ENCODE measurements around the gene YY1AP1.
"Not testable (repeated sequence)": the region's sequence is repeated elsewhere in the genome, so short reads cannot be mapped to it uniquely, and the experiment has no call there.

Gene YY1AP1

DNA sequence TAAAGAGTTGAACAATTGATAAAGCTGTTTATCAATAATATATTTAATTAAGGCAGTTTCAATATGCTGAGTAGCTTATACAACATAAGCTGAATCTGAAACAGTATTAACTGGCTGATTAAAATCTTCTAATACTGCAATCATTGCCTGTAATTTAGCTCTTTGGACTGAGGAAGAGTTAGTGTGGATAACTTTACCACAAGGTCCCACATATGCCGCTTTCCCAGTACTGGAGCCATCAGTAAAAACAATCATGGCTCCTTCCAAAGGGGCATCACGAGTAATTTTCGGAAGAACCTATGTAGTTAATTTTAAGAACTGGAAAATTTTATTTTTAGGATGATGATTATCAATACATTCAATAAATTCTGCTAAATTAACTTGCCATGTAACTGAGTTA lies 7.0 kb upstream of the YY1AP1 start:
- no peak for DNase-seq (ENCODE audit: low read depth)

DNA sequence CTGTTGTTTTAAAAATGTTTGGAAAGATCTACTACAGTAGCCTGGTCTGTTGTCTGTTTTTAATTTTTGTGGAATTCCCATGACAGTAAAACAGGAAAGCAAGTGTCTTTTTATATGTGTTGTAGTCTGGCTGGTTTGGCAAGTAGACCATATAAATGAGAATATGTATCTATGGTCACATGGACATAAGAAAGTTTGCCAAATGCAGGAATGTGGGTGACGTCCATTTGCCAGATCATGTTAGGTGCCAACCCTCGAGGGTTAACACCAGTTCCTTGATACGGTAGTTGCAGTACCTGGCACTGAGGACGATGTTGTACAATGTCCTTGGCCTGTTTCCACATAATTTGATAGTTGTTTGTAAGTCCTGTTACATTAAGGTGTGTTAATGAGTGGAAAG lies 6.5 kb upstream of the YY1AP1 start:
- no peak for DNase-seq (ENCODE audit: low read depth)

DNA sequence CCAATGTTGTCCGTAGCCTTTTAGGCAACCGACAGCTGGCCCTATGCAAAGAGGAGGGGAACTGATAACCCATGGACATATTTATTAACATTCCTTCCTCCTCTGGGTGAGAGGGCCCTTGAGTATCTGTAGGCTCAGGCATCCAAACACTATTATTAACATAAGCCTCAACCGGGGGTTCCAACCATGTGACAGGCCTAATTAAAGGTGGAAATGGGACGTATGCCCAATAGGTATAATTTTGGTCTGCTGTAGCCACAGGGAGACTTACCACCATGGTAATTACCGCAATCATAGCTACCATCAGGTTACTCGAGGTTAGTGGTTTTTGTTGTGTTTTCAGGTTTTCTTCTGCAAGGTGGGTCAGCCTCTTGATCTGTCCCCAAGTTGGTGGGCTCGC lies 5.6 kb upstream of the YY1AP1 start:
- no peak for DNase-seq (ENCODE audit: low read depth)

DNA sequence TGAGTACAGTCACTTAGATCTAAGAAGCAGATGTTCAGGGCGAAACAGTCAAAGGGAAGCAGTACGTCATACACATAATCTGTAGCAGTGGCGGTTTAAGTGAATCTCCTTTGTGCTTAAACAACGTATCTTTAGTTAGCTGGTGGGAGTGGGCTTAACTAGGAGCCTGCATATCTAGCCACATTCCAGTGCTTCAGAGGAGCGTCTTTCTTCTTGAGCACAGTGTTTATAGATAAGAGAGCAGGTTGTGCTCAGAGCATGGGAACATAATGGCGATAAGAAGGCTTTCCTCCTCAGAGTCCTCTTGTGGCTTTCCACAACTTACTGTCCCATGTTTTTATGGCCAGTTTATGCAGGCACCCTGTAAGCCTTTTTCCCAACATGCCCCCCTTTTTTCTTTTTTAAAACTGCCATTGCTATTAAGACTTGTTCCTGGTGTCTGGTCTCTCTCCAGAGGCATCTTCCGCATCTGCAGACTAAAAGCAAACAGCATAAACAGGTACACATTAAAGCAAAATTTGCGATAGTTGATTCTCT lies 3.5 kb upstream of the YY1AP1 start:
- DNase-seq (ENCODE audit: low read depth) = no peak

DNA sequence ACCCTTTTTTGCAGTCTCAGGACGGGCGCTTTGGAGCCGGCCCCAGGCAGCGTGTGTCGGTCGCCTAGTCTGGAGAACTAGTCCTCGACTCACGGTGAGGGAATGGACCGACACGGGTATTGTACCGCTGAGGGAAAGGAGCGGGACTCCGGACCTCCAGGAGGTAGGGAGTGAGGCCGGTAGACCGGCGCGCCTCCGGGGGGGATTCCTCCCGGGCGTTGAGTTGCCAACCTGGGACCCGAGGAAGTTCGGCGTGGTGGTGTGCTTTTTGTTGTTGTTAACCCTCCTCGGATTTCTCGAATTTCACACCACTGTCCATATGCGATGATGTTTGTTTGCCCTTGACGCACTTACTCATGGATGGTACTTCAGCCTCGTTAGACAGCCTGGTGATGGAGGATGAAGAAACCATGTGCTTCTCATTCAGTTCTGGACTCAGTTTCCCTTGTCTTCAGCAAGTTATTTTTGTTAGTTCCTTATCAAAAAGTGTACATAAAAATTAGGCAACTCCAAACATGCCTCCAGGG lies 570 bp upstream of the YY1AP1 start, which contains the start of gene DAP3:
Gene DAP3, plus strand, starts transcription at position 11 of the 527 bp plus-strand sequence. CDS start 20,689 bp downstream, outside the sequence.
- DNase-seq (ENCODE audit: low read depth) = not testable (repeated sequence)

DNA sequence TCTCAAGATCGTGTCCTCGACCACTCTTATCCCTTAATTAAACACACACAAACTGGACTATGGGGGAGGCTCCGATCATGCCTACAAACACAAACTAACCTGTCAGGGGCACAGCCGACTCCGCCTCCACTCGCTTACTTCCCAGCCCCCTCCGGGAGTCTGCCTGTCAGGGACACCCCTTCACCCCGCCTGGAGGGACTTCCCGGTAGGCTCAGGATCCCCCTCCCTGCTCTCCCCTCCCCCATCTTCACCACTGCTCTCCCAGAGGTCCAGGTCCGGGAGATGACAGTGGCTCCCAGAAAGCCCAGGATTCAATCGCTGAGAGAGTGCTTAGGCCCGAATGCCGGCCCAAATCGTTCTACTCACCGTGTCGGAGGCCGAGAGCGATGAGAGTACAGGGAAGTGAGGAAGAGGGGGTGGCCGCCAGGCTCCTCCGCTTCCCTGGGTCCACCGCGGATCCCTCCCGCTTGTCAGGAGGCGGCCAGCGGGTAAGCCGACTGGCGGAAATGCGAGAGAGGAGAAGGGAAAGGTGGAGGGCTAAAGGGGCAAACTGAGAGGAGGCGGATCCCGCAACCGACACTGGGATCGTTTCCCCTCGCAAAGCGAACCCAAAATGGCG lies 760 bp downstream of the YY1AP1 start:
- DNase-seq (ENCODE audit: low read depth) = not testable (repeated sequence)

DNA sequence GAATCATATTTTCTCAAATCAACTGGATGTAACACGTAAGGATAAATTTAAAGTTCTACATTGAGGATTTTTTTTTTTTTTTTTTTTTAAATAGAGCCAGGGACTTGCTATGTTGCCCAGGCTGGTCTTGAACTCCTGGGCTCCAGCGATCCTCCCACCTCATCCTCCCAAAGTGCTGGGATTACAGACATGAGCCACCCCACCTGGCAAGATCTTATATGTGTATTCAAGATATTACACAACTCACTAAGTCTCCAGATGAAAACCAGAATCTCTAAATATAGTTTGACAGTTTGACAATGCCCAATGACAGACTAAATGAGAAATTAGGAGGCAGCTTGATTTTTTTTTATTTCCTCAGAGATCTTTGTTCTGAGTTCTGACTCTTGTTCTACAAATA lies 6.8 kb downstream of the YY1AP1 start:
- no peak for DNase-seq (ENCODE audit: low read depth)

DNA sequence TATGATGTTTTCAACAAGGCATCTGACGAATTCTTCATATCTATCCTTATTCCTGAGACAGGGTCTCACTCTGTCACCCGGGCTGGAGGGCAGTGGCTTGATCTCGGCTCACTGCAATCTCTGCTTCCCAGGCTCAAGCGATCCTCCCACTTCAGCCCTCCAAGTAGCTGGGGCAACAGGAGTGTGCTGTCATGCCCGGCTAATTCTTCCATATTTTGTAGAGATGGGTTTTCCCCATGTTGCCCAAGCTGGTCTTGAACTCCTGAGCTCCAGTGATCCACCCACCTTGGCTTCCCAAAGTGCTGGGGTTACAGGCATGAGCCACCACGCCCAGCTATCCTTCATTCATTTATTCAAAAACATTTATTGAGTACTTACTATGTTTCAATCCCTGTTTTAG lies 8.0 kb downstream of the YY1AP1 start:
- DNase-seq (ENCODE audit: low read depth) = no peak

DNA sequence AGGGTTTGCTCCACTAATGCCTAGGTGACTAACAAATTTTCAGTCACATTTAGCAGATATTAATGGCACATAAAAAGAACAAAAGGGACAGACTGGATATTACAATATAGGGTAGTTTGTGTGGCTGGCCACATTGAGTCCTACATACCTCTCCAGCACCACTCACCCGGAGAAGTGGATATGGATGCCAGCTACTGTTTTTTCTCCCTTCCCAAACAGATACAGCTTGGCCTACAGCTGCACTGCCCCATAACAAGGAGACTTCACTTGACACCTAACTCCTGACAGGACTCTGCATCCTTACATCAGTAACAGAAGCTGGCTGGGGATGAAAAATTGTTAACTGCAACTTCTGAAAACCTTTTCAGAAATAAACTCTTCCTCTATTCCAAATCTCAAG lies 9.6 kb downstream of the YY1AP1 start:
- not testable (repeated sequence) for DNase-seq (ENCODE audit: low read depth)

DNA sequence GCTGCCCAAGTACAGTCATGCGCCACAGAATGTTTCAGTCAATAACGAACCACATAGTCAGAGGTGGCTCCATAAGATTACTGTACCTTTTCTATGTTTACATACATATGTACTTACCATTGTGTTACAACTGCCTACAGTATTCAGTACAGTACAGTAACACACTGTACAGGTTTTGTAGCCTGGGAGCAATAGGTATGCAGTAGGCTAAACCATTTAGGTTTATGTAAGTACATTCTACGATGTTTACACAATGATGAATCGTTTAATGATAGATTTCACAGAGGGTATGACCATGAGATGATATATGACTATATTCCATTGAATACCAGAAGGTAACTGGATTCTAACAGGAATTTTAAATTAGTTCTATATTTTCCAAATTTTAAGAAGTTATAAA lies 10.5 kb downstream of the YY1AP1 start:
- no peak for DNase-seq (ENCODE audit: low read depth)

DNA sequence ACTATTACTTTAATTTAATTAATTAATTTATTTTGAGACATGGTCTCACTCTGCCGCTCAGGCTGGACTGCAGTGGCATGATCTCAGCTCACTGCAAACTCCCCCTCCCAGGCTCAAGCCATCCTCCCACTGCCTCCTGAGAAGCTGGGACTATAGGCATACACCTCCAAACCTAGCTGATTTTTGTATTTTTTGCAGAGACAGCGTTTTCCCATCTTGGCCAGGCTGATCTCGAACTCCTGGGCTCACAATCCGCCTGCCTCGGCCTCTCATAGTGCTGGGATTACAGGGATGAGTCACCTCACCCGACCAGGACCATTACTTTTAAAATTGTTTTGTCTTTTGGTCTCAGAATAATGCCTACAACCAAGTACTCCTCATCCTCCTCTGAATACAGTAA lies 15.6 kb downstream of the YY1AP1 start:
- no peak for DNase-seq (ENCODE audit: low read depth)

DNA sequence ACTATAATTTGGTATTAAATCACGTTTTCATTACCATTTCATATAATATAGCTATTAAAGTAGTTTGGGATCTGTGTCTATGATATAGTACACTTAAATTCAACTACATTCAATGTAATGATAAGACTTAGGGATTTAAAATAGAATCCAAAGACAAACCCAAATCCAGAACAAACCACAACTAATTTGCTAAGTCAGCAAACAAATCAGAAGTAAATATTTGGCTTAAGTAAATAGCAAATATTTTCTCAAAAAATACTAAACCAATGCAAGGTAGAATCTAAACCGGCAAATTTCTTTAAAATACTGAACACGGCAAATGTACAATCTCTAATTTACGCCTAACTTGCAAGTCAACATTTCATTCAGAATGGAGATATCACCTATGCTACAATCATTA lies 16.8 kb downstream of the YY1AP1 start:
- no peak for DNase-seq (ENCODE audit: low read depth)

DNA sequence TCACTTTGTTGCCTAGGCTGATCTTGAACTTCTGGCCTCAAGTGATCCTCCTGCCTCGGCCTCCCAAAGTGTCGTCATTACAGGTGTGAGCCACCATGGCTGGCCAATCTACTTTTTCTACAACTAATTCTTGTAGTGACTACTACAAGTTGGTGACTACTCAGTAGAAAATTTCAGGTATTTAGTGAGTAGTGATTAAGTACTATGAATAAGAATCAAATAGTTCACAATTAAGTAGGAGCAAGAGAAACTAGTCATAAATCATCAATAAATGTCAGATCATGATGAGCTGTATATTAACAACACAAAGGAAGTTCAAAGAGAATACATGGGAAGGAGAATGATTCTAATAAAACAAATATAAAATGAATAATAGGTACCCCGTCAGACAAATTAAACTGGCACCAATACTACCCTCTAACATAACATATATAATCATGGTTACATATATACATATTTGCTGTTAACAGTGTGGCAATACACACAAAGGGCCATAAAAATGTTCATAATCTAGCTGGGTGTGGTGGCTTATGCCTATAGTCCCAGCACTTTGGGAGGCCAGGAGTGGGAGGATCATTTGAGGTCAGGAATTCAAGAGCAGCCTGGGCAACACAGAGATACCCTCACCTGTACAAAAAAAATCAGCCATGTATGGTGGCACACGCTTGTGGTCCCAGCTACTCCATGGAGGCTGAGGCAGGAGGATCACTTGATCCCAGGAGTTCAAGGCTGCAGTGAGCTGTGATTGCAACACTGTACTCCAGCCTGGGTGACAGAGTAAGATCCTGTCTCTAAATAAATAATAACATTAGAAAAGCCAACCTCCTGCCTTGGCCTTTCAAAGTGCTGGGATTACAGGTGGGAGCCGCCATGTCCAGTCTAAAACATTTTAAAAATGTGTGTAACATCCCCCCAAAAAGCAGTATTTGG lies 19.1 kb downstream of the YY1AP1 start:
- no peak for DNase-seq (ENCODE audit: low read depth)

DNA sequence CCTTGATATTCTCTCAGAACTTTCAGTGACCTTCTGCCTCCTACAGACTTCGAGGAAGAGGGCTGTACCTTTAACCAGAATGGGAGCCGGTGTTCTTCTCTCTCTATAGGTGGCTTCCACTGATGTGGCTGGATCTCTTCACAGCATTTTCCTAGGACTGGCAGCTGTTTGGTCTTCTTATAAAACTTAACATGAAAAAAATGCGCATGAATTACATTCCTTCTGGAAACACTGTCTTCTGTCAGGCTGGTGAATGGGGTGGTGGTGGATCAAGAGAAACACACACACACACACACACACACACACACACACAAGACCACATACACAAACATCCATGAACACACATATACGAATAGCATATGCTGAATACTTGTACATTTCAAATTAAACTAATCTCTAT lies 27.3 kb downstream of the YY1AP1 start:
- DNase-seq (ENCODE audit: low read depth) = not testable (repeated sequence)

DNA sequence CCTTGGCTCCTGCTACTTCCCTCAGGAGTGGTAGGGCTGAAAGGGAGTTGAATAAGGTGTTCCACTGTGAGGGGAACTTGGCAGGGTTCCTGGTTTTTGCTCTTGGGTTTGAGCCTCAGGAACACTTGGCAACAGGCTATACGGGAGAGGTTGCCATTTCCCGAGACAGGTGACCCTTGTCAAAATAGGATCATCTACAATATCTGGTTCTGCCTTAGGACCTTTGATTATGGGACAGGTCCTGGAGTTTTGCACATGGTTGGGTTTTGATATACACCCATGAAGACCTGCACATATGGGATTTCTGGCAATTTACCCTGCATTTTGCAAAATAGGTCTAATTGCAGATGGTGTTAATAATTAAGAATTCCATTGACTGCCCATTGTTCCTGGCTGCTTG lies 31.1 kb downstream of the YY1AP1 start:
- DNase-seq (ENCODE audit: low read depth) = no peak

DNA sequence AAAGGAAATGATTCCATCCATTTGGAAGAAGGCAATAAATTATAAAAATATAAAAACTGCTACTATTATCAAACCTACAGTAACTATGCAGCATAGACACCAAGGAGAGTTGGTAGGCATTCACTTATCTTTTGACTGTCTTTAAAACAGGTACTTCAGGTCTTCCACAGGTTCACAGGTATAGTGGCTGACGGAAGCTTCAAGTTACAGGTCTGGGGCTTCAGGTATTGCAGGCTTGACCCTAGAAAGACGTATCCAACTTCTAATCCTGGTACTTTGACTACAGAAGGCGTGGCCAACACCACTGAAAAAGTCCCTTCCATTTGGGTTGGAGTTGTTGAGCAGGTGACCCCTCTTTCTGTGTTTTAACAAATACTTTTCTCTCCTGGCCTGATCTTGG lies 35.6 kb downstream of the YY1AP1 start:
- DNase-seq (ENCODE audit: low read depth) = no peak

DNA sequence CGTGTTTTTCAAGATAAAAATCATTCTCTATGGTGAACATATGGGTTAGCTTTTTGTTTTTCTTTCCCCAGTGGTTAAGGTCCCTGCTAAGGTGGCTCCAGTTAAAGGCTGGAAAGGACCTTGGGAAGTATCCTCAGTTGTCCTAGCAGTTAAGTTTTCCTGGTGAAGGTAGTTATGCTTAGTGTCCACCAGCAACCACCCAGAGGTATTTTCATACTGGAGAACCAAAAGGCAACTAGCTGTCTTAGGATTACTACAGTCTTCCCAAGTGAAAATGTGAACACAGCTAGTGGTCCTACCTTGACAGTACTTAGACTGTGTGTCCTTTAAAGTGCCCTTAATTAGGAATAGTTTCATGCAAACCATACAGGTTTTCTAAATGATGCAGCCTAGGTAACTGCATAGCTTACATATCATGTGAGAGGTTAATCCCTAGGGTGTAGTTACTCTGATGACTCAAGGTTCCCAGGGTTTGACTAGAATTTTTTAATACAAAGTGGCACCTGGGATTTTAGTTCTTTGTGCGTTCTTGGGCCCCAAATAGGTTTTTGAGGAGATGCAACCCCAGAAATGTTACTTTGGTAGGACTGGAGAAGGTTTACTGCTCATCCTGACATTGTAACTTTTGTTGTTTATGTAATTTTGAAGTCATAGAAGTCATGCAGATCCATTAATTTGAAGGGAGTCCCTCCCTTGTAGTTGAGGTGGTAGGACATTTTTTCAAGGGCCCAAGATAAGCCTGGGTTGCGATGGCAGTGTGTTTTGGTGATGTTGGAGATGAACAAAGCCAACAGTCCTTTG lies 36.5 kb downstream of the YY1AP1 start:
- DNase-seq (ENCODE audit: low read depth) = no peak

DNA sequence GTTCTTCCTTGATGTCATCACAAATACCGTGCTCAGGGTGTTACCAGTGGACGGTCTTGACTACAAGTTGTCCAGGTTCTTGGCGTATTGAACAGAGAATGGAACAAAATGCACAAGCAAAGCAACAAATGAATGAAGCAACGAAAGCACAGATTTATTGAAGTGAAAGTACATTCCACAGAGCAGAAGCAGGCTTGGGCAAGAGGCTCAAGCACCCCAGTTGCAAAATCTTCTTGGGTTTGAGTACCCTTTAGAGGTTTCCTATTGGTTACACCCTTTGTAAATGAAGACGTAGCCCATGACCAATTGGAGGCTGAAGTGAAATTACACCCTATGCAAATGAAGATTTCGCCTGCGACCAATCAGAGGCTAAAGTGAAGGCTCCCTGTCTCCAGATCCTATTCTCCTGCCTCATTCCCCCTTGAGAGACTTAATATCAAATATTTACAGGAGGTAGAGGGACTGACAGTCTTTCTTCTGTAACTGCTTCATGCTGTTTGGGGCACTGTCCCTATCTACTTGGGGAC lies 38.3 kb downstream of the YY1AP1 start:
- DNase-seq (ENCODE audit: low read depth) = no peak

DNA sequence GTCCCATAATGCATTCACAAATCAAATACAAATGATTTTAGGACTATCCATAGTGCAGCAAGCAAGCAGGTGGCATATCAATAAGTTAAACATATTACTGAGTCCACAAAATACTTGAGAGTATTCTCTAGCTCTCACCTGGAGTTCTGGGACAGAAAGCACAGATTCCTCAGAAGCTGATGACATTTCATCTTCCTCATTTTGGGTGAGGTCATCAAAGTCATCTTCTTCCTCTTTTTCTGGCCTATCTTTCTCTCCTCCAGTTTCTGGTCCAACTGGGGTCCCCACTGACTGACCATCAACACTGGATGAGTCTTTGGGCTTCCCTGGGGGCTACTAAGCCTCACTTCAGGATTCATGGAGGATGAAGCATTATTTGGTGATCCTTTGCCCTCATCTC lies 38.9 kb downstream of the YY1AP1 start:
- DNase-seq (ENCODE audit: low read depth) = no peak

DNA sequence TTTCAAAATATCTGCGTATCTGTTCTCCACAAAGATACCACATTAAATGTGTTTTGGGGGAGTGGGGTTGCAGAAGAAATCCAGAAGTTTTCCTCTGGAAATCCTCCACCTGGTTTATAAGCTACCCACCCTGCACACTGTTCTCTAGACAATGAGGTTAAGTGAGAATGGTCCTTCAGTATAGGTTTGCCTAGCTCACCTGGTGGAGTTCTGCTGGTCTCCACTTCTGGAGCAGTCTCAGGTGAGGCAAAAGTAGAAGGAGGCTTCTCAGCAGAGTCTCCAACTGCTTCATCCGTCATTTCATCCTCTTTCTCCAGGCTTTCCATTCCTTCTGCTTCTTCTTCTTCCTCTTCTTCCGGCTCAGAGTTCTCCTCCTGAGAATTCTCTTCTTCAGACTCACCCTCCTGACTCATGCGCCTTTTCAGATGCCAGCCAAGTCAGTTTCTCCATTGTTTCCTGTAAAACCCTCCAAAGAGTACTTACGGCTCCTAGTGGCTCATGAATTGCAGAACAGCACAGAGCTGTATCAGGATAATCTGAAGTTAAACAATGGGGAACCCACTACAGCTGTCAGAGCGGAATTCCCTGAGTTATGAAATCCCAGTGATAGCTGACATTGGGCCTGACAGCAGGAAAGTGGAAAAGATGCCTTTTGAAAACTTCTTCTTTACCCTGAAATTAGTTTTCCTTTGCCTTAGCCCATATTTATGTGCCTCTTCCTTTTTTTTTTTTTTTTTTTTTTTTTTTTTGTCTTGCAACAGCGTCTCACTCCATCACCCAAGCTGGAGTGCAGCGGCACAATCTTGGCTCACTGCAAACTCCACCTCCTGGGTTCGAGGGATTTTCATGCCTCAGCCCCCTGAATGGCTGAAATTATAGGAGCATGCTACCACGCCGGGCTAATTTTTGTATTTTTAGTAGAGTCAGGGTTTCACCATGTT lies 40.1 kb downstream of the YY1AP1 start:
- no peak for DNase-seq (ENCODE audit: low read depth)

DNA sequence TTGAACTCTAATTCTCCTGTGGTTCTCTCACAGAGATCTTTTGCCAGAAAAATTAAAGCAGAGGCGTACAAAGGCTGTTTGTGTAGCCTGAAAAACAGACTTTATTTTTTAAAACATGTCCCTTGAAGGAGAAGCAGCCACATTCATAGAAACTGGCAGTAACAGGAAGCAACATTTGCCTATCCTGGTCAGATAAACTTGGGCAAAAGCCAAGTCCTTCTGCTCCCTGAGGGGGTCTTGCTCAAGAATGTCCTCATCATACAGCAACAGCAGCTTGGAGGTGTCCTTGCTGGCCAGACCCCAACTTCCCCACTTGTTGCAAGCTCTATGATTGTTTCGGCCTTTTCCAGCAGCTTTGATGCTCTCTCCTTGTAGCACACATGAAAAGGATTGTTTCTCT lies 42.3 kb downstream of the YY1AP1 start:
- DNase-seq (ENCODE audit: low read depth) = no peak

All from stimulated activated CD8-positive, alpha-beta memory T cell treated with anti-CD3 and anti-CD28 coated beads, Interleukin-7, amount 100 ng/mL, for 24 hours (primary cell).